GM12865 (cell line): ENCODE data around the gene C1R.

Experiments
- DNase-seq: peaks from one replicate; pipeline ENCODE4 v3.0.0; 2010; ENCODE audit warnings: low read depth
- H3K4me3 ChIP-seq: 2 replicates; pipeline ENCODE4 v1.5.1; 2011; ENCODE audit warnings: mild to moderate bottlenecking, low read depth, low read length, control low read depth
- CTCF ChIP-seq: IDR thresholded peaks from 2 replicates; pipeline ENCODE4 v1.5.1; 2011; ENCODE audit warnings: low read length, control low read depth, low read depth, inconsistent platforms; ENCODE audit not compliant: insufficient read depth; ENCODE audit errors: missing control alignments

C1R gene

GRCh38 chr12:7099290-7099996 is 7.2 kb upstream of the C1R start:
- DNase-seq: no peak
- TF ChIP-seq CTCF: no peak
- no peak overlapping the region for H3K4me3 ChIP-seq

DNA sequence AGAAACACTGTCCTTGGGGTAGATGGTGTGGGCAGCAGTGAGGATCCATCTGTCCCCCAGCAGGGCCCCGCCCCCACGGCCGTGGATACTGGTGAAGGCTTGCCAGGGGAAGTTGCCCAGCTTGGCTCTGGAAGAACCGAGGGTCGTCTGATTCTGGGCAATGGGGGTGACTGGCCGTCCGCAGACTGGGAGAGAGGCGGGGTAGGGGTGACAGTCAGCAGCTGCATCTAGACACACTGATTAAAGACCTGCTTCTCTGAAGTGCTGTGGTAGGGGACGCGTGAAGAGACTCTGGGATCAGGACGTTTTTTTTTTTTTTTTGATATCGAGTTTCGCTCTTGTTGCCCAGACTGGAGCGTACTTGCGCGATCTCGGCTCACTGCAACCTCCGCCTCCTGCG is 4.7 kb upstream of the C1R start:
- no peak overlapping the region for H3K4me3 ChIP-seq
- DNase-seq: no peak
- no peak for TF ChIP-seq CTCF

- no peak for TF ChIP-seq CTCF
Measured at GRCh38 chr12:7096006-7096932, 4.0 kb upstream of the C1R start.

GRCh38 chr12:7093892-7094291 is 1.6 kb upstream of the C1R start:
- no peak for TF ChIP-seq CTCF
- H3K4me3 ChIP-seq: no peak overlapping the region
- DNase-seq: no peak

More at GRCh38 chr12:7096006-7096932, 4.0 kb upstream of the C1R start:
- H3K4me3 ChIP-seq: no peak overlapping the region
- DNase-seq: no peak

GRCh38 chr12:7093486-7093885 is 1.2 kb upstream of the C1R start:
- no peak for TF ChIP-seq CTCF
- DNase-seq: no peak
- no peak overlapping the region for H3K4me3 ChIP-seq

DNA sequence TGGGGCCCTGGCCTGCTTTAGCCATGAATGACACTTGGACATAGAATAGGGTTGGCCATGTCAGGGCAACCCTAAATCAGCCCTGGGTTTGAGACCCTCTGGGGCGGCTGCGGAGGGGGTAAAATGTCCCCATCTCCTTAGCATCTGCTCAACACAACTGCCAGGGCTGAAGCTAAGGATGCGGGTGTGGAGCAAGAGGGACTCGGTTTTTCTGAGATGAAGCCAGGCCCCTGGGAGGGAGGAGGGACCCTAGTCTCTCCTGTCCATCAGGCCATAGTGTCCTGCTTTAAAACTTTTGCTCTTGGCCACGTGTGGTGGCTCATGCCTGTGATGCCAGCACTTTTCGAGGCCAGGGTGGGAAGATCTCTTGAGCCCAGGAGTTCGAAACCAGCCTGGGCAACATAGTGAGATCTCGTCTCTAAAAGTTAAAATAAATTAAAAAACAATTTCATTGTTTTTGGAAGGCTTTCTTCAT is 778 bp upstream of the C1R start:
- no peak for DNase-seq
- no peak for TF ChIP-seq CTCF
- H3K4me3 ChIP-seq: no peak overlapping the region
